RWPE1 (cell line): ENCODE data around the gene UHRF2.

Experiments
- CTCF ChIA-PET: fragments of 350-600 bp; sonication (Branson Sonifier 250); formaldehyde crosslinking; extraction: SDS; loops from one replicate; lab custom pipeline; 2021; lab: Yijun Ruan, JAX
- POLR2A ChIA-PET: fragments of 400-600 bp; formaldehyde crosslinking; extraction: SDS; loops from one replicate; lab custom pipeline; 2020; ENCODE audit warnings: antibody characterized with exemption; ENCODE audit not compliant: low non-redundant PET; lab: Yijun Ruan, JAX
- DNase-seq: peaks from one replicate; pipeline ENCODE4 v3.0.0; 2012; ENCODE audit warnings: low spot score
- H3K27ac ChIP-seq: fragments of 450-650 bp; 2 replicates; pipeline ENCODE4 v1.5.1; 2017
- TF ChIP-seq, protein P1 (sequence below): fragments of 450-650 bp; conservative IDR thresholded peaks from 2 replicates; pipeline ENCODE4 v1.5.1; 2017; ENCODE audit warnings: low read depth, mild to moderate bottlenecking

Gene UHRF2

DNA sequence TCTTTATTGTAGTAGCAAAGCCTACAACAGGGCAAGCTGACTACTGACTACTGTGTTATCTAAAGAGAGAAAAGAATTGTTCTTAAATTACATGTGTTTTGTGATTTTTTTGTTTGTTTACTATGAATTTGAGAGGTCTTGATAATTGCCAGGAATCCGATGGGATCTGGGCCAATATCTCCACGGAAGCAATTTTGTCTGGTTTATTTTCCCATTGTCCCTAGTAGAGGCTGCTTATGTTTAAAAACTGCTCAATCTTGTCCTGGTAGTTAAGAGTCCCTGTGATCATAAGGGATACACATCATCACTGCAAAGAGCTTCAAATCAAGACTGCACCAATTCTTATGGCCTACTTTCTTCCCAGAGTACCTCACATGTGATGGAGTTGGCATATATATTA is 138.1 kb downstream of the UHRF2 start:
- no peak for DNase-seq
- TF ChIP-seq, protein P1, sequence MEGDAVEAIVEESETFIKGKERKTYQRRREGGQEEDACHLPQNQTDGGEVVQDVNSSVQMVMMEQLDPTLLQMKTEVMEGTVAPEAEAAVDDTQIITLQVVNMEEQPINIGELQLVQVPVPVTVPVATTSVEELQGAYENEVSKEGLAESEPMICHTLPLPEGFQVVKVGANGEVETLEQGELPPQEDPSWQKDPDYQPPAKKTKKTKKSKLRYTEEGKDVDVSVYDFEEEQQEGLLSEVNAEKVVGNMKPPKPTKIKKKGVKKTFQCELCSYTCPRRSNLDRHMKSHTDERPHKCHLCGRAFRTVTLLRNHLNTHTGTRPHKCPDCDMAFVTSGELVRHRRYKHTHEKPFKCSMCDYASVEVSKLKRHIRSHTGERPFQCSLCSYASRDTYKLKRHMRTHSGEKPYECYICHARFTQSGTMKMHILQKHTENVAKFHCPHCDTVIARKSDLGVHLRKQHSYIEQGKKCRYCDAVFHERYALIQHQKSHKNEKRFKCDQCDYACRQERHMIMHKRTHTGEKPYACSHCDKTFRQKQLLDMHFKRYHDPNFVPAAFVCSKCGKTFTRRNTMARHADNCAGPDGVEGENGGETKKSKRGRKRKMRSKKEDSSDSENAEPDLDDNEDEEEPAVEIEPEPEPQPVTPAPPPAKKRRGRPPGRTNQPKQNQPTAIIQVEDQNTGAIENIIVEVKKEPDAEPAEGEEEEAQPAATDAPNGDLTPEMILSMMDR = no peak
- POLR2A ChIA-PET = no interaction called here
- no peak overlapping the region for H3K27ac ChIP-seq
- CTCF ChIA-PET = no interaction called here

DNA sequence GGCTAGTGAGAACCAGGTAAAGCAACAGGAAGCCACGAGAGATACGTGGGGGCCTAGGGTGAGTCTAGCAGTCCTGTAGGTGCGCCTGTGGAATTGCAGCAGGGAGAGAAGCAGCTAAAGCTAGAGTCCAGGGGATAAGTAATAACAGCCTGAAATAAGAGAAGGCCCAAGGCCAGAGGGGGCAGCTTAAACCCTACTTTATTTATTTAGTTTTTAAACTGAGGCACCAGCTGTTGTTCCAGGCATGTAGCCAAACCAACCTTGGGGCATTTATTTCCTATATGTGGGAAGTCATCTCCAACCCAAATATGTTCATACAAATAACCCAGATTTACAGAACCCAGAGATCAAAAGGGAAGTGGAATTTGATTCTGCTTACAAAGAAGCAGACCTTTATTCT is 139.0 kb downstream of the UHRF2 start:
- DNase-seq = no peak
- ChIA-PET CTCF (no interaction called here), POLR2A (no interaction called here)
- TF ChIP-seq, protein P1 = no peak
- H3K27ac ChIP-seq = no peak overlapping the region

DNA sequence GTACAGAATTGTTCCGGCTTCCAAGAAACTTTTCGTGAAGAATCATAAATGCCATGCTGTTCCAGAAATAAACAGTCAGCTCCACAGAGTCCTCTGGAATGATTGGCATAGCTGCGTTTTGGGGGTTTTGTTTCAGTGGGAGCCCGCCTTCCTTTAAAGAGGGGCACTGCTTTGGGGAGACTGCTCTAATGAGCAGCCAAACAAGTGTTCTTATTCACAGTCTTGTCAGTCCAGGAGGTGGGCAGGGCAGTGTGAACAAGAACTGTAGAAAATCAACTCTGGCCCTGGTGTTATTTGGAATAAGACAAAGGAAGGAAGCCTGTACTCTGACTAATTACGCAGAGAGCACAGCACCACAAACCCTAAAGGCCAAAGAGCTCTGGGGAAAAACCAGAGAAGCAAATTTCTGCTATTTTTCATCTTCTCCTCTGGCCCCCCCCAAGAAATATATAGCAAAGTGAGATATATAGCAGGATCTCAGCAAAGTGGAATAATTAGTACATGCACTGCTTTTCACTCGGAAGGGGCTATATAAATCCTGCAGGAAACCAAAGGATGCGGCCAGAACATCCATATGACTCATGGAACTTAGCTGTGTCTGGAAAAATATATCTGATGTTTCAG is 139.6 kb downstream of the UHRF2 start:
- DNase-seq = no peak
- TF ChIP-seq, protein P1 = no peak
- ChIA-PET CTCF (no interaction called here), POLR2A (no interaction called here)
- no peak overlapping the region for H3K27ac ChIP-seq

DNA sequence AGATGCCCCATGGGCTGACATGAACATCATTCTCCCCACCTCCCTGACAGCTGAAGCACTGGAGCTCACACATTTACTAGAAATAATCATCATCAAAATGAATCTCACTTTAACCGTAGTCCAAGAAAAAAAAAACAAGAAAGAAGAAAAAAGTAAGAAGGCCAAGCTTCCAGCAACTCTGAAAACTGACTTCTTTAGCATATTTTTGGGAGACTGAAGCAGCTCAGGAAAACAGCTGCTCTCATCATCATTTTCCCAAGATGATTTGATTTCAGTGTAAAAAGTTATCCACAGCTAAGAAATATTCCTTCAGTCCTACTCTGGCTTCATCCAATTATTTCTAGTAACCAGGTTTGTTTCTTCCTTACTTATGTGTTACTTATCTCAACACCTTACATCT is 140.9 kb downstream of the UHRF2 start:
- ChIA-PET CTCF (interaction anchor here (0.7 kb wide), 1 partner anchor 12 kb away, joined by 3 read pairs; no protein-coding TSS in a partner anchor), POLR2A (no interaction called here)
- no peak for DNase-seq
- H3K27ac ChIP-seq = no peak overlapping the region
- TF ChIP-seq, protein P1 = no peak
